Measurements from ENCODE around the gene AKAP1.

The AKAP1 gene

DNA sequence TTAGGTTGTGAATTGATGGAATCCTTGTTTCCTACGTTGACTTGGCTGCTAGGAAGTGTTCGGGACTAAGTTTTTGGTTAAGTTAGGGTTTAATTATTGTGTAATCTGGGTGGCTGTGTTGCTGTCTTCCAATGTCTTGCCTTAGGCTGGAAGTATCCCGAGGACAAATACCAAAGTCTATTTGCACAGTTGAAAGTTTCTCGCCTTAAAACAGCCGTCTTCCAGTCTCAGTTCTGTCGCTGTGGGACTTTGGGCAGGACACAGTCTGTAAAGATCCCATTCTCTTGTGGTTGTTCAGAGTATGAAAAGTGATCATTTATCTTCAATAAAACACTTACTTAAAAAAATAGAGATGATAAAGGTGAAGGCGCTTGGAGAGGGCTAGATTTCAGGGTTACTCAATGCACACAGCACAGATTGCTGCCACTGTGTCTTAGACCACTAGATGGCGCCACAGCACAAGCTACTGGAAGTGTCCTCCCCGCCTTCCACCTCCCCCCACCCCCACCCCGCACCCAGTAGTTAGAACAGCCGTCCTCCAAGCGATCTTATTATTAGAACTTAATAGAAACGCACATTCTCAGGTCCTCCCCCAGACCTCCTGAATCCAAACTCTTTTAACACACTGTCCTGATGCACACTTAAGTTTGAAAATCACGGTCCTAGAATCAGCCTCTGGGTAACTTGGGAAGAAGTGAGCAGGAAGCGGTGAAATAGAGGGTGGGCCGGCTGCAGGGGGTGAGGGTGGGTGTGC lies 45.8 kb downstream of the AKAP1 start:
- peak; percentile 79 for DNase-seq (ENCODE audit: low spot score)

- DNase-seq (ENCODE audit: low spot score): no peak
Observed at GRCh38 chr17:57132663-57133062, 47.6 kb downstream of the AKAP1 start.

DNA sequence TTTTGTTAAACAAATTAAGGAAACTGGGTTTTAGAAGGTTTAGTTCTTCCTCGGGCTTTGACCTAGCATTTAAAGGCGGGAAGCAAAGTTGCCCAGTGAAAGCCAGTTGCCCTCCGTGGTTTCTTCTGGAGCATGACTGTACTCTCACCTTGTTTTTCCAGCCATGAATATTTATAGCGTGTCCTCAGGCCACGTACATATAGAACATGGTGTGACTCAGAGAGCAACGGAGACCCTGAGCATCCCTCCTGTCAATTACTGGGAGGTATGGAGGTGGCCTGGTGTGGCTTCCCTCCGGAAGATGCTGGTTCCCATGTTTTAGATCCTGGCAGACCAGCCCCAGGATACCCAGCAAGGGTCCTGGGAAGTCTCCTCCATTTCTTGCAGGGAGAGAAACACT lies 48.4 kb downstream of the AKAP1 start:
- no peak for DNase-seq (ENCODE audit: low spot score)

DNA sequence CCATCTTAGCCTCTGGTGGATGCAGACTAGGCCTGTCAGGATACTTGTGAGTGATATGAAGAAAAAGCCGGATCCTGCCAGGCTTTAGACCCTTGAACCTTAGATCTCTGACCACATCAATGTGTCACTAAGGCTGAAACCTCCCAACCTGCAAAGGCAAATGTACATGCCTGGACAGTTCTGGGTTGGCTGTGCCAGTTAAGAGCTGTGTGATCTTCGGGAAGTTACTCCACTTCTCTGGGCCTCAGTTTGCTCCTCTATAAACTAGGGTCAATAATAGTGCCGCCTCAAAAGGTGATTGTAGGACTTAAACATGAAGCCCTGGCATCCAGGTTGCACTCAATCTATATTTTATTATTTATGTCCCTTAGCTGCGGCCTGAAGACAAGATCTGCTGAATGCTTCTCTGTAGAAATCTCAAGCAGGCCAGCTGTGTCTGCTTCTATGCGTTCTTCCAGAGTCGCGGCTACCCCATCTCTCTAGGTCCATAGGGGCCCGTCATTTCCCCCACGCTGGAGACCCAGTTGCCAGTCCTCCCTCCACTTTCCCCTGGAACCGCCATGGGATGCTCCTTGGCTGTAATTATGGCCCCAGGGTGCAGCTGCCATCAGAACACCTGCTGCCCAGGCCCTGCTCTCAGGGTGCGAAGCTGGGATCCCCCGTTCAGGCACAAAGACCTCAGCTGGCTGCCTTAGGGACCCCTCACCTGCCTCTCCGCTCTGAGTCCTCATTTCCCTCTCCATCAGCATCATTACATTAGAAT lies 50.2 kb downstream of the AKAP1 start:
- DNase-seq (ENCODE audit: low spot score): no peak

GRCh38 chr17:57135789-57136291 lies 50.8 kb downstream of the AKAP1 start:
- DNase-seq (ENCODE audit: low spot score): no peak

DNA sequence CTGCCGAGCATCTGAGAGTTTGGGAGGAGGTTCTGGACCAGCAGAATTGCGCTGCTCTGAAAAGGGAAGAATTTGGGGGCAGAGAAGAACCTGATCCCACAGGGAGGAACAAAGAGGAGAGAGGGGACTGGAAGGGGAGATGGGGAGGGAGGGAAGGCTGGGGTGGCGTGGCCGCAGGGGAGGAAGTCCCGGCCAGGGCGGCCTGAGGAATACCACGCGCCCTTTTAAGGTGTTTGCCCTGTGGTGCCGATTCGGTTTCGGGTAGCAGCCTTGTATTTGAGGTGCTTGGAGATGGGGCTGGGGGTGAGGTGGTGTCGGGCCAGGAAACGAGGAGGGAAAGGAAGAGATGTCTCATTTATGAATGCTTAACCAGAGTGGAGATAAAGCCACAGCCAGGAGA lies 51.3 kb downstream of the AKAP1 start:
- no peak for DNase-seq (ENCODE audit: low spot score)

DNA sequence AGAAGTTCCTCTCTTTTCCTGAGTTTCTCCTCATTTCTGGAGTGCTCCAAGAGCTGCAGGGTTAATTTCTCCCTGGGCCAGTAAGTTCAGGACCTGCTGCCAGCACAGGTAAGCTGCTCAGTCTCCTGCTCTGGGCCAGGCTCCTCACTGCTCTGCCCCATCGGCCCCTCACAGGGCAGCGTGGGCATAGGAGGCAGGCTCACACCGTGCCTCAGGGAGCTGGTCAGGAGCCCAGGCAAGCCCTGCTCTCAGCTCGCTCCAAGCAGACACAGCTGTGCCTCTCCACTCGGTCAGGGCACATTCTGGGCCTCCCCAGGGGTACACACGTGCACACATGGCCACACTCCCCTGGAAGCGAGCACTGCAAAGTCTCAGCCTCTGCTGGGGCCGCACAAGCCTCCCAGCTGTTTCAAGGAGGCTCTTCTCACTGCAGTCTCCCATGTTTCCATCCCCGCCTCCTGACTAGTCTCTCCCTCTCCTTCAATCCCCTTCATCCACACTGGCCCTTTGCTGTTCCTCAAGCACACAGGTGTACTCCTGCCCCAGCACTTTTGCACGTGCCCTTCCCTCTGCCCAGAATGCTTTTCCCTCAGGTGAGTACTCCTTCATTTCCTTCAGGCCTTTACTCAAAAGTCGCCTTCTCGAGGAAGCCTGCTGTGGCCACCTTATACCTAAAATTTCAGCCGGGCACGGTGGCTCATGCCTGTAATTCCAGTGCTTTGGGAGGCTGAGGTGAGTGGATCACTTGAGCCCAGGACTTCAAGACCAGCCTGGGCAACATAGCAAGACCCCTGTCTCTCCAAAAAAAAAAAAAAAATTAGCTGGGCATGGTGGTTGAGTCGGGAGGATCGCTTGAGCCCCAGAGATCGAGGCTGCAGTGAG lies 53.2 kb downstream of the AKAP1 start:
- no peak for DNase-seq (ENCODE audit: low spot score)

- DNase-seq (ENCODE audit: low spot score): no peak
Observed at GRCh38 chr17:57138956-57139576, 54.0 kb downstream of the AKAP1 start.

DNA sequence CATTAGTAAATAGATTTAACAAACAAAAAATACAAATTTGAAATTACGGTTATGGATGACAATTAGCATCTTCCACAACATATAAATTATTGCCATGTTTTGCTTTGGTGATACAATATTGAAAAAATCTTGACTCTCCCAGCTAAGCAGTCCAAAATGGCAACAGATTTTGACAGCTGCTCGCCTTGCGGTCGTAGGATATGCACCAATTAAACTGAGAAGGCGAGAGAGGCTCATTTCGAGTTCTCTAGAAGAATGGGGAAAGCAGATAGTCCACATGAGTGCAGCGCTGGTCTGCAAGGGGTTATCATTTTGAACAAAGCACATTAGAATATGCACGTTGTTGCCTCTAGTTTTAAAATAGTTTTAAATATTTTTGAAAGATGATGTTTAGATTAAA lies 55.3 kb downstream of the AKAP1 start:
- no peak for DNase-seq (ENCODE audit: low spot score)

DNA sequence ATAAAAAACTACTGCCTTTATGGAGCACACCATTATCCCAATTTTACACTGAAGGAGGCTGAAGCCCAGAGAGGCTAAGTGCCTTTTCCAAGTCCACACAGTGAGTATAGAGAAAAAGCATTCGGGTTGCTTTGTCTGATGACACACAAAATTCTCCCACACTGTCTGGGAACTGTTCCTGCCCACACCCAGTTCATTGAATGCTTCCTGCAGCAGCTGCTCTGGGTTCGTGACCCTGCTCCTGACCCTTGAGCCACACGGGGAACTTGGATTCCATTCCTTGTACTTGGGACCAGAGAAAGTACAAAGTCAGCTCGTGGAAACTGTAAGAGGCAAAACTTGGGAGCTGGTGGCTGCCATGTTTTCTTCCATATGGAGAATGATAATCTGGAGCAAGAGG lies 57.9 kb downstream of the AKAP1 start:
- DNase-seq (ENCODE audit: low spot score): no peak

- no peak for DNase-seq (ENCODE audit: low spot score)
Observed at GRCh38 chr17:57143361-57143760, 58.3 kb downstream of the AKAP1 start.

GRCh38 chr17:57143919-57144318 lies 58.9 kb downstream of the AKAP1 start:
- no peak for DNase-seq (ENCODE audit: low spot score)

GRCh38 chr17:57144567-57144966 lies 59.5 kb downstream of the AKAP1 start:
- DNase-seq (ENCODE audit: low spot score): no peak

GRCh38 chr17:57145347-57145746 lies 60.3 kb downstream of the AKAP1 start:
- no peak for DNase-seq (ENCODE audit: low spot score)

GRCh38 chr17:57146273-57146672 lies 61.2 kb downstream of the AKAP1 start:
- no peak for DNase-seq (ENCODE audit: low spot score)

GRCh38 chr17:57151798-57152197 lies 66.8 kb downstream of the AKAP1 start:
- no peak for DNase-seq (ENCODE audit: low spot score)

- no peak for DNase-seq (ENCODE audit: low spot score)
Observed at GRCh38 chr17:57152967-57153528, 68.0 kb downstream of the AKAP1 start.

GRCh38 chr17:57154921-57155320 lies 69.9 kb downstream of the AKAP1 start:
- DNase-seq (ENCODE audit: low spot score): no peak

DNA sequence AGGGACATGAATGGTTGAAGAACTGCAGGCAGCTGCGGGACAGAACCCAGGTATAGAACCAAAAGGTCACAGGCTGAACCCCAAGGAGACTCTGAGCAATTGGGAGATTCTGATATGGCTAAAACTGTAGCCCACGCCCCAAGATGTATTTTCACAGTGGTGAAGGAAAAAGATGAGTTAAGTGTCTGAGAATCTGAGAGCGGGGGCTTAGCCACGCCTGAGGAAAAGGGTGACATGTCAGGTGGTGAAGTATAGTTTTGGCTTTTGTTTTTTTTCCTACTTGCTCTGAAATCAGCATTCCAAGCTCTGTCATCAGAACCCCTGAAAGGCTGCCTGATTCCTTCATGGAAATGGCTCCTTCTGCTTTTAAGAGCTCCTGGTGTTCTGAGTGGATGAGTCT lies 73.3 kb downstream of the AKAP1 start:
- DNase-seq (ENCODE audit: low spot score): no peak

DNA sequence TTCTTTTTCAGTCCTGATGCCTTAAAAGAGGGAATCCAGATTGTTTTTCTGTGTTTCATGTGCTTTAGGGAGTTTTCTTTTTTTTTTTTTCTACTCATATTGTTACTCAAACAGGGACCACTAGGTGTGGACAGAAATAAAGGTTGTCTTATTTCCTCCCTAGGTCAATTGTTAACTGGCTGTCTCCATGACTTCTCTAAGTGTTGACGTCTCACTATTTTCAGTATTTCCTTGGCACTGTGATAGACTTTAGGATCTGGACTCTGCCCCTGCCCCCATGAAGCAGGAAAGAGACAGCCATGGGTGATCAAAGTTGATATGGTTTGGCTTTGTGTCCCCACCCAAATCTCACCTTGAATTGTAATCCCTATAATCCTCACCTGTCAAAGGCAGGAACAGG lies 73.7 kb downstream of the AKAP1 start:
- DNase-seq (ENCODE audit: low spot score): no peak

DNA sequence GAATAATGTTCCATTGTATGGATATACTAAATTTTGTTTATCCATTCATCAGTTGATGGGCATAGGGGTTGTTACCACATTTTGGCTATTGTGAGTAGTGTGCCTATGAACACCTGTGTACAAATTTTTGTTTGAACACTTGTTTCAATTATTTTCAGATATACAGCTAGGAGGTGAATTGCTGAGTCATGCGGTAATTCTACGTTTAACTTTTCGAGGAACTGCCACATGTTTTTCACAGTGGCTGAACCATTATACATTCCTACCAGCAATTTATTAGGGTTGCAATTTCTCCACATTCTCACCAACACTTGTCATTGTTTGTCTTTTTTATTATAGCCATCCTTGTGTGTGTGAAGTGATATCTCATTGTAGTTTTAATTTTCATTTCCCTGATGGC lies 75.6 kb downstream of the AKAP1 start:
- no peak for DNase-seq (ENCODE audit: low spot score)

- no peak for DNase-seq (ENCODE audit: low spot score)
Observed at GRCh38 chr17:57164814-57165213, 79.8 kb downstream of the AKAP1 start.
